Endothelial cell of umbilical vein (primary cell): Measurements from ENCODE around the gene LTBP1. TPM values are rescaled to one million over a fixed set of nuclear protein-coding genes. Genes with fewer than 3 reads are reported as not detected.

Source experiments
- BruUV-seq: library from RNA; stranded (reverse); fragments of 400-500 nt; replicated peaks from 2 replicates; lab custom pipeline; 2021; lab: Mats Ljungman, UMichigan
- CTCF ChIA-PET: fragments of 300-600, 350-600 bp; sonication (Branson Sonifier 250); formaldehyde crosslinking; loops from one replicate; lab custom pipeline; 2021; ENCODE audit warnings: antibody characterized with exemption, inconsistent platforms; lab: Charles Lee
- POLR2A ChIA-PET: fragments of 300-600, 350-600 bp; sonication (Branson Sonifier 250); formaldehyde crosslinking; loops from one replicate; lab custom pipeline; 2021; ENCODE audit warnings: antibody characterized with exemption, inconsistent platforms; lab: Charles Lee
- DNase-seq: peaks from one replicate; pipeline ENCODE4 v3.0.0-alpha.2; 2011; ENCODE audit warnings: low read depth, low spot score
- FAIRE-seq: peaks from 2 replicates; lab custom pipeline; 2011; peaks lifted over from hg19 to GRCh38; lab: Jason Lieb, UNC
- H2AFZ ChIP-seq: 2 replicates; pipeline ENCODE4 v1.6.0; 2012; ENCODE audit warnings: low read depth, low read length, control low read depth, inconsistent platforms
- H3K27ac ChIP-seq: 2 replicates; pipeline ENCODE4 v1.5.1; 2011; ENCODE audit warnings: low read depth, mild to moderate bottlenecking, control low read depth, low read length, moderate library complexity; ENCODE audit not compliant: insufficient read depth
- H3K27me3 ChIP-seq, 2 experiments: 2 replicates each; pipeline versions ENCODE4 v1.6.0 to v1.6.1; 2011; ENCODE audit warnings: low read length in 2 of 2, mixed read lengths in 1 of 2; ENCODE audit not compliant: control insufficient read depth in 2 of 2, insufficient read depth in 2 of 2
- H3K36me3 ChIP-seq, 2 experiments: 2 replicates in 1 of 2; 3 replicates in 1 of 2; pipeline ENCODE4 v1.5.1; 2011; ENCODE audit warnings: low read length in 2 of 2, mild to moderate bottlenecking in 1 of 2, moderate library complexity in 1 of 2; ENCODE audit not compliant: control insufficient read depth in 2 of 2, insufficient read depth in 2 of 2; ENCODE audit errors: extremely low read depth in 1 of 2
- H3K4me1 ChIP-seq: 3 replicates; pipeline ENCODE4 v1.5.1; 2011; ENCODE audit warnings: mild to moderate bottlenecking, low read length; ENCODE audit not compliant: control insufficient read depth, insufficient read depth; ENCODE audit errors: extremely low read depth
- H3K4me2 ChIP-seq: 2 replicates; pipeline ENCODE4 v1.6.1; 2011; ENCODE audit warnings: low read length, control low read depth, mixed read lengths; ENCODE audit not compliant: insufficient read depth
- H3K4me3 ChIP-seq, 3 experiments: fragments of 200-600 bp in 1 of 3; sonication (generic), shearing (Covaris generic) in 1 of 3; replicated peaks in 1 of 3; 2 replicates each; pipeline ENCODE4 v1.5.1; 2011 to 2016; ENCODE audit warnings: control low read depth in 3 of 3, low read length in 3 of 3, mild to moderate bottlenecking in 2 of 3, inconsistent platforms in 1 of 3, low read depth in 1 of 3, moderate library complexity in 1 of 3; ENCODE audit not compliant: insufficient read depth in 1 of 3
- H3K79me2 ChIP-seq: 2 replicates; pipeline ENCODE4 v1.6.0; 2012; ENCODE audit warnings: low read length, inconsistent platforms; ENCODE audit not compliant: control insufficient read depth, insufficient read depth
- H3K9ac ChIP-seq: replicated peaks from 2 replicates; pipeline ENCODE3; 2011; ENCODE audit warnings: low read length, control low read depth; ENCODE audit not compliant: insufficient read depth; ENCODE audit errors: extremely low read depth
- H3K9me1 ChIP-seq: replicated peaks from 3 replicates; pipeline ENCODE4 v1.6.0; 2011; ENCODE audit warnings: mild to moderate bottlenecking, low read length; ENCODE audit not compliant: control insufficient read depth, insufficient read depth; ENCODE audit errors: extremely low read depth
- H3K9me3 ChIP-seq: replicated peaks from 2 replicates; pipeline ENCODE4 v1.5.1; 2012; ENCODE audit warnings: low read length, inconsistent platforms; ENCODE audit not compliant: control insufficient read depth, insufficient read depth
- H4K20me1 ChIP-seq: replicated peaks from 2 replicates; pipeline ENCODE3; 2011; ENCODE audit warnings: mild to moderate bottlenecking, low read length; ENCODE audit not compliant: control insufficient read depth, insufficient read depth; ENCODE audit errors: extremely low read depth
- FOS ChIP-seq: IDR thresholded peaks from 2 replicates; pipeline ENCODE4 v1.6.1; 2011; ENCODE audit warnings: mild to moderate bottlenecking, low read length, moderate library complexity, borderline replicate concordance; ENCODE audit not compliant: insufficient read depth
- GATA2 ChIP-seq: IDR thresholded peaks from 2 replicates; pipeline ENCODE4 v1.7.0; 2011; ENCODE audit warnings: low read depth, mild to moderate bottlenecking, moderate library complexity, mixed read lengths, low read length; ENCODE audit not compliant: insufficient read length, insufficient read depth
- MYC ChIP-seq: IDR thresholded peaks from one replicate; pipeline ENCODE4 v1.6.1; 2011; ENCODE audit warnings: mild to moderate bottlenecking, low read depth, low read length
- POLR2A ChIP-seq: IDR thresholded peaks from 2 replicates; pipeline ENCODE4 v1.6.1; 2012; ENCODE audit warnings: low read depth, mild to moderate bottlenecking, control low read depth, low read length
- POLR2AphosphoS5 ChIP-seq: IDR thresholded peaks from 2 replicates; pipeline ENCODE4 v1.6.1; 2012; ENCODE audit warnings: low read depth, mild to moderate bottlenecking, control low read depth, low read length, moderate library complexity; ENCODE audit not compliant: insufficient read depth
- dilution Hi-C: fragments of 300-500 bp; cut with MboI; formaldehyde crosslinking; loops from one replicate; pipeline ENCODE4 v1.15.0; 2019; ENCODE audit warnings: low sequenced_read_pairs; ENCODE audit not compliant: extremely low pct_ligation_motif_present
- intact Hi-C: fragments of 100-400 bp; cut with micrococcal nuclease; formaldehyde crosslinking; loops from one replicate; pipeline ENCODE4 v1.10.0; 2022
- polyA plus RNA-seq, 4 experiments: library from polyadenylated mRNA; depleted of rRNA in 3 of 4; stranded (reverse) in 3 of 4; unstranded in 1 of 4; fragments of >200 nt; gene quantifications; 2 replicates each; pipeline versions ENCODE4 v1.2.1 to v1.2.3, GENCODE V29; 2011 to 2012; ENCODE audit warnings: missing spikeins in 1 of 4
- total RNA-seq: library from RNA; stranded (reverse); gene quantifications from 2 replicates; pipeline ENCODE4 v1.2.3, GENCODE V29; 2021
- TF ChIP-seq, protein P1 (sequence below), 2 donors: IDR thresholded peaks; 1 replicate in 1 of 2; 2 replicates in 1 of 2; pipeline ENCODE4 v1.5.1; 2011; ENCODE audit warnings: low read length in 2 of 2, mild to moderate bottlenecking in 2 of 2, moderate library complexity in 2 of 2, control low read depth in 1 of 2, inconsistent platforms in 1 of 2, low read depth in 1 of 2; ENCODE audit not compliant: insufficient read depth in 1 of 2; ENCODE audit errors: extremely low read depth in 1 of 2

Gene LTBP1
- total and polyA plus RNA-seq, 2 donors (not counting 3 experiments of a cell fraction or from before 2014, with no cell fraction given) = 57.4 to 68.2 TPM

DNA sequence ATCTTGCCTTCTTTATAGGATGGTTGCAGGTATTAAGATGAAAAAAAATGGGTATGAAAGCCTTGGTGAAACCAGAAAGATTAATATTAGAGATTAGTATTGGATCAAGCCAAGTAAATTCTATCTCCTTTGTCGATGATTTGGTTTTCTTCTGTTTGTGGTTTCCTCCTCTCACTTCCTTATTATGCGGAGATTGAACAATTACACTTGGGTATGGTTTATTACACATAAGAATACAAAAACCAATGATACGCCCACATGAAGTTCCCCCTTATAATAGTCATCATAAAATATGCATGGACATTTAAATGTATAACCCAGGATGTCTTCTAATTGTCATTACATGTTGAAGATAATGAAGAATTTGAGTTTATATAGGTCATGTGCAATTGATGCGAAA is 4.9 kb downstream of the LTBP1 start:
- no TSS peak for BruUV-seq
- FAIRE-seq (no peak), DNase-seq (no peak)
- H3K27ac ChIP-seq = no peak overlapping the region
- H4K20me1 ChIP-seq = no peaks in the 10 kb centered on the region
- no peaks in the 10 kb centered on the region for H3K9me3 ChIP-seq
- no peaks in the 10 kb centered on the region for H3K27me3 ChIP-seq
- ChIA-PET CTCF (no interaction called here), POLR2A (no interaction called here)
- no peak overlapping the region for H3K4me3 ChIP-seq
- no peaks in the 10 kb centered on the region for H3K36me3 ChIP-seq
- peaks cover 14% of the 10 kb centered on the region for H3K79me2 ChIP-seq
- dilution Hi-C loops = no loop called here
- H3K4me2 ChIP-seq = no peak overlapping the region
- H2AFZ ChIP-seq = no peak overlapping the region
- no peak overlapping the region for H3K9ac ChIP-seq
- no peak for TF ChIP-seq GATA2
- TF ChIP-seq POLR2AphosphoS5 = no peak
- no peak for TF ChIP-seq MYC
- peaks cover 10% of the 10 kb centered on the region for H3K4me1 ChIP-seq
- intact Hi-C loops = no loop called here
- no peaks in the 10 kb centered on the region for H3K9me1 ChIP-seq

DNA sequence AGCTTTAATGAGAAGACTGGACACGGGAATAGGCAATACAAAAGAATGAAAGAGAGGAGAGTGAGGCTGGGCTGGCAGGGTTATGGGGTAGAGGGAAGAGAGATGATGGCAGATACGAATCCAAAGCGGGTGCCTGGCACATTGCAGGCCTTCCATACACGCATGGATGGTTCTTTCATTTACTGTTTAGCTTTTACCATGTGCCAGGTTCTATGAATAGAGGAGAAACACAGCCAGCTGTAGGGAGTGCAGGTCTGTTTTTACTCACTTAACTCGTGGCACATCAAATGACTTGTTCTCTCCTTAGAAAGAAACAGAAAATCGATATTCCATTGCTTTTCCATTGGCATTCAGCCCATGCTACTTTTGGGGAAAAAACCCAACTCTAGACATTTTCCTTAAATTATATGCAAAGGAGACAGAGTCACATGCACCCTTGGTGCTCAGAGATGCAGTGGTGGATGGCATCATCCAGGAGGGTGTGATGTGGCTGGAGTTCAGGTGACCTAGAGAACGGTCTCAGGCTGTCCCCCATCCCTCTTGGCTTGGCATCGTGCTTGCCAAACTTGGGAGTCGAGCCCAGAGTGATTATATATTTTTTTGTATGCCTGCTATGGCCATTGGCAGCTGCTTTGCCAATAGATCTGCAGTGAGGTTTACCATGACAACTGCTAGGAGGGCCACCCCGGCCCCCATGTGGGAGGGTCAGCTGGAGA is 6.2 kb downstream of the LTBP1 start:
- dilution Hi-C loops (no loop called here), intact Hi-C loops (no loop called here)
- Histone ChIP-seq H3K36me3 (no peaks in the 10 kb centered on the region), H4K20me1 (no peaks in the 10 kb centered on the region), H3K9me3 (no peaks in the 10 kb centered on the region), H3K27ac (no peak overlapping the region), H2AFZ (no peak overlapping the region), H3K9ac (no peak overlapping the region), H3K4me2 (no peak overlapping the region), H3K4me1 (peaks cover 10% of the 10 kb centered on the region), H3K4me3 (no peak overlapping the region), H3K9me1 (no peaks in the 10 kb centered on the region), H3K27me3 (no peaks in the 10 kb centered on the region), H3K79me2 (peaks cover 14% of the 10 kb centered on the region)
- no TSS peak for BruUV-seq
- CTCF ChIA-PET = interaction anchor here (0.7 to 1.5 kb wide), 2 partner anchors 8 to 443 kb away, joined by 3 to 4 read pairs; no protein-coding TSS in a partner anchor
- POLR2A ChIA-PET = no interaction called here
- TF ChIP-seq FOS (no peak), GATA2 (no peak), POLR2AphosphoS5 (no peak), POLR2A (no peak)
- TF ChIP-seq, protein P1, sequence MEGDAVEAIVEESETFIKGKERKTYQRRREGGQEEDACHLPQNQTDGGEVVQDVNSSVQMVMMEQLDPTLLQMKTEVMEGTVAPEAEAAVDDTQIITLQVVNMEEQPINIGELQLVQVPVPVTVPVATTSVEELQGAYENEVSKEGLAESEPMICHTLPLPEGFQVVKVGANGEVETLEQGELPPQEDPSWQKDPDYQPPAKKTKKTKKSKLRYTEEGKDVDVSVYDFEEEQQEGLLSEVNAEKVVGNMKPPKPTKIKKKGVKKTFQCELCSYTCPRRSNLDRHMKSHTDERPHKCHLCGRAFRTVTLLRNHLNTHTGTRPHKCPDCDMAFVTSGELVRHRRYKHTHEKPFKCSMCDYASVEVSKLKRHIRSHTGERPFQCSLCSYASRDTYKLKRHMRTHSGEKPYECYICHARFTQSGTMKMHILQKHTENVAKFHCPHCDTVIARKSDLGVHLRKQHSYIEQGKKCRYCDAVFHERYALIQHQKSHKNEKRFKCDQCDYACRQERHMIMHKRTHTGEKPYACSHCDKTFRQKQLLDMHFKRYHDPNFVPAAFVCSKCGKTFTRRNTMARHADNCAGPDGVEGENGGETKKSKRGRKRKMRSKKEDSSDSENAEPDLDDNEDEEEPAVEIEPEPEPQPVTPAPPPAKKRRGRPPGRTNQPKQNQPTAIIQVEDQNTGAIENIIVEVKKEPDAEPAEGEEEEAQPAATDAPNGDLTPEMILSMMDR (IDR thresholded peaks at IDR 0.05; ENCODE audit: extremely low read depth in 1 of 2, insufficient read depth in 1 of 2, low read depth in 1 of 2, low read length in 2 of 2) = no peak
- DNase-seq (no peak), FAIRE-seq (no peak)
